GM23338 (cell line): ENCODE data around the gene SYNCRIP. TPM values are rescaled to one million over a fixed set of nuclear protein-coding genes. Genes with fewer than 3 reads are reported as not detected.

Source experiments
- ATAC-seq: fragments of 200-7000 bp; cut with Tn5 transposase; 3 replicates; pipeline ENCODE4 v1.9.1; 2020
- DNase-seq: peaks from one replicate; pipeline ENCODE4 v3.0.0-alpha.2; 2015; ENCODE audit warnings: low spot score
- H2AFZ ChIP-seq: fragments of 200-600 bp; sonication (generic); 2 replicates; pipeline ENCODE4 v1.8.0; 2016; ENCODE audit warnings: antibody characterized with exemption, mild to moderate bottlenecking, moderate library complexity
- H3F3A ChIP-seq: fragments of 200-600 bp; sonication (generic); replicated peaks from 2 replicates; pipeline ENCODE4 v1.8.0; 2017; ENCODE audit warnings: antibody characterized with exemption, mixed run types, low read depth
- H3K27ac ChIP-seq: fragments of 200-600 bp; sonication (generic); 2 replicates; pipeline ENCODE4 v1.6.1; 2016; ENCODE audit warnings: low read depth
- H3K27me3 ChIP-seq: fragments of 200-600 bp; sonication (generic); 2 replicates; pipeline ENCODE4 v1.8.0; 2016; ENCODE audit warnings: mild to moderate bottlenecking, mixed run types, moderate library complexity; ENCODE audit not compliant: insufficient read depth
- H3K36me3 ChIP-seq: fragments of 200-600 bp; sonication (generic); 2 replicates; pipeline ENCODE4 v1.8.0; 2016; ENCODE audit warnings: mild to moderate bottlenecking; ENCODE audit not compliant: insufficient read depth
- H3K4me1 ChIP-seq: fragments of 200-600 bp; sonication (generic); 2 replicates; pipeline ENCODE4 v1.8.0; 2016; ENCODE audit warnings: mild to moderate bottlenecking, moderate library complexity; ENCODE audit not compliant: insufficient read depth
- H3K4me2 ChIP-seq: fragments of 200-600 bp; sonication (generic); 2 replicates; pipeline ENCODE4 v1.7.1; 2017; ENCODE audit warnings: mixed run types
- H3K4me3 ChIP-seq: fragments of 200-600 bp; sonication (generic); 2 replicates; pipeline ENCODE4 v1.6.1; 2016; ENCODE audit warnings: mixed run types
- H3K79me2 ChIP-seq: fragments of 200-600 bp; sonication (generic); replicated peaks from 2 replicates; pipeline ENCODE4 v1.8.0; 2017; ENCODE audit warnings: mild to moderate bottlenecking; ENCODE audit not compliant: insufficient read depth
- H3K9me2 ChIP-seq: fragments of 200-600 bp; sonication (generic); 2 replicates; pipeline ENCODE4 v1.8.0; 2017; ENCODE audit not compliant: insufficient read depth
- H4K20me1 ChIP-seq: fragments of 200-600 bp; sonication (generic); replicated peaks from 2 replicates; pipeline ENCODE4 v1.8.0; 2017; ENCODE audit warnings: mild to moderate bottlenecking; ENCODE audit not compliant: insufficient read depth
- H3K27ac Mint-ChIP-seq: 2 replicates; pipeline ENCODE4 v1.8.0; 2020; ENCODE audit warnings: inconsistent platforms, mild to moderate bottlenecking, moderate library complexity, mixed read lengths
- H3K27me3 Mint-ChIP-seq: 3 replicates; pipeline ENCODE4 v1.8.0; 2022; ENCODE audit warnings: low read depth, mild to moderate bottlenecking, moderate library complexity, mixed read lengths, inconsistent platforms; ENCODE audit not compliant: insufficient read depth, poor library complexity
- H3K36me3 Mint-ChIP-seq: 3 replicates; pipeline ENCODE4 v1.8.0; 2021; ENCODE audit warnings: low read depth, mild to moderate bottlenecking, inconsistent platforms, moderate library complexity, mixed read lengths
- H3K4me1 Mint-ChIP-seq: 3 replicates; pipeline ENCODE4 v1.8.0; 2020; ENCODE audit warnings: mild to moderate bottlenecking, inconsistent platforms, mixed read lengths
- H3K4me3 Mint-ChIP-seq: 3 replicates; pipeline ENCODE4 v1.8.0; 2021; ENCODE audit warnings: moderate library complexity, mild to moderate bottlenecking, inconsistent platforms, mixed read lengths
- H3K9me3 Mint-ChIP-seq: 3 replicates; pipeline ENCODE4 v1.8.0; 2020; ENCODE audit warnings: moderate library complexity, mild to moderate bottlenecking, inconsistent platforms, mixed read lengths
- CREB1 ChIP-seq: fragments of 250-450 bp; sonication (Bioruptor Pico); IDR thresholded peaks from 2 replicates; pipeline ENCODE4 v1.5.0; 2020; ENCODE audit warnings: low read depth, mild to moderate bottlenecking, moderate library complexity
- EZH2 ChIP-seq: fragments of 200-600 bp; sonication (generic); IDR thresholded peaks from one replicate; pipeline ENCODE4 v1.8.0; 2017; ENCODE audit warnings: antibody characterized with exemption, mild to moderate bottlenecking, low read depth; ENCODE audit not compliant: unreplicated experiment
- EZH2phosphoT487 ChIP-seq: fragments of 200-600 bp; sonication (generic); IDR thresholded peaks from one replicate; pipeline ENCODE4 v1.8.1; 2018; ENCODE audit warnings: antibody characterized with exemption; ENCODE audit not compliant: unreplicated experiment
- JUNB ChIP-seq: IDR thresholded peaks from one replicate; pipeline ENCODE4 v1.6.1; 2016; ENCODE audit warnings: antibody characterized with exemption; ENCODE audit not compliant: unreplicated experiment
- NANOG ChIP-seq: IDR thresholded peaks from 2 replicates; pipeline ENCODE4 v1.6.1; 2016; ENCODE audit warnings: antibody characterized with exemption, borderline replicate concordance
- REST ChIP-seq: IDR thresholded peaks from one replicate; pipeline ENCODE4 v1.6.1; 2018; ENCODE audit warnings: antibody characterized with exemption; ENCODE audit not compliant: unreplicated experiment
- ZNF114 ChIP-seq: fragments of 250-450 bp; sonication (Bioruptor Pico); IDR thresholded peaks from 2 replicates; pipeline ENCODE4 v1.5.0; 2020; ENCODE audit warnings: mild to moderate bottlenecking, moderate library complexity
- ZNF331 ChIP-seq: fragments of 250-450 bp; sonication (Bioruptor Pico); IDR thresholded peaks from 2 replicates; pipeline ENCODE4 v1.5.0; 2020; ENCODE audit warnings: low read depth, mild to moderate bottlenecking, moderate library complexity
- ZNF462 ChIP-seq: fragments of 250-450 bp; sonication (Bioruptor Pico); IDR thresholded peaks from 2 replicates; pipeline ENCODE4 v1.5.0; 2020; ENCODE audit warnings: mild to moderate bottlenecking, moderate library complexity
- polyA plus RNA-seq: library from polyadenylated mRNA; unstranded; fragments of >200 nt; fragmentation: Nextera tagmentation; extraction: Ambion mirVana; gene quantifications from 2 replicates; pipeline ENCODE4 v1.2.1, GENCODE V29; 2016
- total RNA-seq: library from RNA; depleted of rRNA; stranded (reverse); fragments of >200 nt; shearing (Covaris generic); gene quantifications from 2 replicates; pipeline ENCODE4 v1.2.3, GENCODE V29; 2014
- TF ChIP-seq, protein P1 (sequence below), 2 experiments: fragments of 200-600 bp in 1 of 2; sonication (generic) in 1 of 2; conservative IDR thresholded peaks; 2 replicates each; pipeline versions ENCODE4 v1.5.1 to v1.6.1; 2016 to 2017; ENCODE audit warnings: antibody characterized with exemption in 2 of 2, low read depth in 2 of 2, mild to moderate bottlenecking in 2 of 2, moderate library complexity in 1 of 2

The SYNCRIP gene
- total and polyA plus RNA-seq, 2 experiments from 2014 or later: 163 to 164 TPM

DNA sequence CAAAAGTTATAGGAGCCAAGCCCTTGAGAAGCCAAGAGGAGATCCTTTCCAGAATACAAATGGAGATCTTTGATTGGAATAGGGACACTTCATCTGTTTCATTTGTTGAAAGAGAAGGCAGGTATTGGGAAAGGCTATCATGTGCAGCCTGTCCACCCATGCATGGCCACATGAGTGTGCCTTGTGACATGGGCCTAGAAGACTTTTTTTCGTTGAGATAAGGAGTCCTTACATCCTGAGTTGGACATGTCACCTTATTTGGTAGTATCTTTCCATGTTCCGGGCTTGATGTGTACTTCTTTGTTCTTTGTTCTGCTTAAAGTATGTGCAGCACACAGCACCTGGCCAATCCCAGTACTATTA, 42.1 kb upstream of the SYNCRIP start (continued):
- TF ChIP-seq ZNF462 (no peak), CREB1 (CRISPR knock-in tag) (no peak), ZNF114 (no peak), REST (no peak)

- Histone ChIP-seq H3F3A (peaks cover 6% of the 10 kb centered on the region; the same call in 1 of the 2 replicates), H3K4me1 (peaks cover 11% of the 10 kb centered on the region; the same call in 1 of the 2 replicates), H3K79me2 (peaks cover 23% of the 10 kb centered on the region), H3K27ac (no peak overlapping the region), H3K27me3 (no peaks in the 10 kb centered on the region), H3K36me3 (0 out of 2 replicates have a peak, but pooled peaks cover 7% of the 10 kb centered on the region), H3K4me3 (no peak overlapping the region), H3K9me2 (no peaks in the 10 kb centered on the region), H4K20me1 (no peaks in the 10 kb centered on the region), H2AFZ (no peak overlapping the region), H3K4me2 (no peak overlapping the region)
- peaks cover 10% of the 10 kb centered on the region for H3K36me3 Mint-ChIP-seq
- H3K27me3 Mint-ChIP-seq: no peaks in the 10 kb centered on the region
- peaks cover 9% of the 10 kb centered on the region for H3K4me1 Mint-ChIP-seq
- H3K4me3 Mint-ChIP-seq: no peak overlapping the region
- peaks cover 9% of the 10 kb centered on the region; the same call in 2 of the 3 replicates for H3K9me3 Mint-ChIP-seq
- ATAC-seq (no peak), DNase-seq (no peak)
- H3K27ac Mint-ChIP-seq: no peak overlapping the region
- TF ChIP-seq CREB1 (CRISPR knock-in tag) (no peak), JUNB (no peak), ZNF331 (CRISPR knock-in tag) (no peak), EZH2phosphoT487 (no peak), EZH2 (no peak), NANOG (no peak)
- TF ChIP-seq, protein P1, sequence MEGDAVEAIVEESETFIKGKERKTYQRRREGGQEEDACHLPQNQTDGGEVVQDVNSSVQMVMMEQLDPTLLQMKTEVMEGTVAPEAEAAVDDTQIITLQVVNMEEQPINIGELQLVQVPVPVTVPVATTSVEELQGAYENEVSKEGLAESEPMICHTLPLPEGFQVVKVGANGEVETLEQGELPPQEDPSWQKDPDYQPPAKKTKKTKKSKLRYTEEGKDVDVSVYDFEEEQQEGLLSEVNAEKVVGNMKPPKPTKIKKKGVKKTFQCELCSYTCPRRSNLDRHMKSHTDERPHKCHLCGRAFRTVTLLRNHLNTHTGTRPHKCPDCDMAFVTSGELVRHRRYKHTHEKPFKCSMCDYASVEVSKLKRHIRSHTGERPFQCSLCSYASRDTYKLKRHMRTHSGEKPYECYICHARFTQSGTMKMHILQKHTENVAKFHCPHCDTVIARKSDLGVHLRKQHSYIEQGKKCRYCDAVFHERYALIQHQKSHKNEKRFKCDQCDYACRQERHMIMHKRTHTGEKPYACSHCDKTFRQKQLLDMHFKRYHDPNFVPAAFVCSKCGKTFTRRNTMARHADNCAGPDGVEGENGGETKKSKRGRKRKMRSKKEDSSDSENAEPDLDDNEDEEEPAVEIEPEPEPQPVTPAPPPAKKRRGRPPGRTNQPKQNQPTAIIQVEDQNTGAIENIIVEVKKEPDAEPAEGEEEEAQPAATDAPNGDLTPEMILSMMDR (conservative IDR thresholded peaks at IDR 0.05; ENCODE audit: low read depth in 2 of 2): no peak
Measured at GRCh38 chr6:85684133-85684808, 41.6 kb upstream of the SYNCRIP start.
